HG02852 (cell line): ENCODE results near the gene MDM4.

Experiments
- ATAC-seq: cut with Tn5 transposase; IDR thresholded peaks from one replicate; pipeline ENCODE4 v1.9.1; 2021; ENCODE audit warnings: mild to moderate bottlenecking, moderate library complexity; ENCODE audit not compliant: unreplicated experiment

Gene MDM4

GRCh38 chr1:204487256-204487615 is 29.0 kb upstream of the MDM4 start:
- ATAC-seq, result no peak

- ATAC-seq, result no peak
Observed at GRCh38 chr1:204491655-204492054, 24.6 kb upstream of the MDM4 start.

GRCh38 chr1:204493145-204493983 is 22.8 kb upstream of the MDM4 start:
- ATAC-seq, result no peak

- peak; percentile 31 for ATAC-seq
Observed at GRCh38 chr1:204493984-204494280, 22.3 kb upstream of the MDM4 start.

- ATAC-seq, result peak; percentile 82
Observed at GRCh38 chr1:204494281-204495077, 21.7 kb upstream of the MDM4 start, which contains the start of gene PIK3C2B. TSS of gene PIK3C2B (minus strand) at chr1:204494805. CDS start at chr1:204469802, 25,003 bp downstream.

GRCh38 chr1:204495078-204495753 is 21.0 kb upstream of the MDM4 start:
- ATAC-seq, result peak; percentile 32

- no peak for ATAC-seq
Observed at GRCh38 chr1:204495777-204496176, 20.4 kb upstream of the MDM4 start.

GRCh38 chr1:204498981-204499380 is 17.2 kb upstream of the MDM4 start:
- no peak for ATAC-seq

- ATAC-seq, result no peak
Observed at GRCh38 chr1:204499511-204500468, 16.4 kb upstream of the MDM4 start.

- ATAC-seq, result no peak
Observed at GRCh38 chr1:204502241-204502640, 14.0 kb upstream of the MDM4 start.

- no peak for ATAC-seq
Observed at GRCh38 chr1:204503122-204503912, 12.9 kb upstream of the MDM4 start.

- ATAC-seq, result no peak
Observed at GRCh38 chr1:204503913-204504519, 12.2 kb upstream of the MDM4 start.

- no peak for ATAC-seq
Observed at GRCh38 chr1:204505674-204506200, 10.5 kb upstream of the MDM4 start.

GRCh38 chr1:204506201-204506968 is 9.8 kb upstream of the MDM4 start:
- ATAC-seq, result peak; percentile 70

GRCh38 chr1:204506969-204507316 is 9.3 kb upstream of the MDM4 start:
- ATAC-seq, result peak; percentile 65

- ATAC-seq, result no peak
Observed at GRCh38 chr1:204507317-204508105, 8.7 kb upstream of the MDM4 start.

GRCh38 chr1:204509186-204509635 is 7.0 kb upstream of the MDM4 start:
- no peak for ATAC-seq
